Lower leg skin (tissue), 4 donors: ENCODE data around the gene TBC1D22A. TPM values are rescaled to one million over a fixed set of nuclear protein-coding genes. Genes with fewer than 3 reads are reported as not detected.

Experiments
- DNase-seq, 2 donors: peaks; one replicate each; pipeline ENCODE4 v3.0.0-alpha.2; 2019; ENCODE audit warnings: low spot score in 2 of 2
- H3K4me3 ChIP-seq: fragments of 200-600 bp; sonication (generic); 2 replicates; pipeline ENCODE4 v1.5.1; 2017; ENCODE audit warnings: mild to moderate bottlenecking, low read depth; ENCODE audit not compliant: poor library complexity, severe bottlenecking
- POLR2A ChIP-seq, 2 donors: fragments of 450-650 bp; IDR thresholded peaks; one replicate each; pipeline ENCODE4 v1.6.1; 2016 to 2017; ENCODE audit warnings: antibody characterized with exemption in 2 of 2, mild to moderate bottlenecking in 1 of 2, moderate library complexity in 1 of 2
- WGBS, 2 donors: methylation state at CpG; one replicate each; pipeline ENCODE4 v1.1.5; 2018; 5-methylcytosine and 5-hydroxymethylcytosine counted together
- intact Hi-C: fragments of 100-400 bp; cut with DNase I; formaldehyde crosslinking; loops from one replicate; pipeline ENCODE4 v1.15.0; 2023; ENCODE audit warnings: low total_unique reads
- total RNA-seq, 4 donors: library from RNA; depleted of rRNA; stranded (reverse); fragments of >200 nt; gene quantifications; one replicate each; pipeline ENCODE4 v1.1.0, GENCODE V29; 2016
- TF ChIP-seq, protein P1 (sequence below), 3 donors: fragments of 450-650 bp; IDR thresholded peaks; one replicate each; pipeline ENCODE4 v1.5.1; 2016; ENCODE audit warnings: antibody characterized with exemption in 3 of 3, mild to moderate bottlenecking in 3 of 3, moderate library complexity in 2 of 3

TBC1D22A gene
- total RNA-seq, 4 donors from 2014 or later, result 21.8 to 32.3 (median 31.6) TPM

DNA sequence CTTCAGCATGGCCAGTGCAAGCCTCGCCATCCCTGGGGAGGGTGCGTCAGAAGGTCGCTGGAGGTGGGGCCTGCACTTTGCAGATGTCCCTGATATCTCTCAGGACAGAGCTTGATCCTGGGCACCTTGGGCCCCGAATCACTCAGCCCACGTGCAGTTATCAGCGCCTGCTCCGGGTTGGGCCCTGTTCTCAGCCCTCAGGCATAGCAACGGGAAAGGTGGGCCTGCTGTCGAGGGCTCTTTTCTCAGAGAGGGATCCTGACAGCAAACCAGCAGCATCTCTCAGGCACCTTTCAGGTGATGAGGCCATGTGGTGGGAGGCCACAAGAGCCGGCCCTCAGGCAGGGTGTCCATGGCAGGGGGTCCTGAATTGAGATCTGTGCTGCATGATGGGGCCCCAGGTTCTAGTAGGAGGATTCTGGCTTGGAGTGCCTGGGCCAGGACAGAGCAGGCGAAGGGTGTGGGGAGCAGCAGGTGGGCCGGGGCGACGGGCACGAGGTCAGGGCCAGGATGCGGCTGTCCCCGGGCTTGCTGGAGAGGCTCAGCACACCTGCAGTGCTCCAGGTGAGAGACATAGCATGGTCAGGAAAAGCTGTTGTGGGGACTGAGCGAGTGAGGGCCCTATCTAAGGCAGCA lies 280.5 kb downstream of the TBC1D22A start:
- no peak for DNase-seq
- intact Hi-C loops, result no loop called here
- 95 to 97% methylated on average over 17 to 18 of the region's 18 CpGs for WGBS, 2 donors
- H3K4me3 ChIP-seq, result no peak overlapping the region
- TF ChIP-seq, protein P1, sequence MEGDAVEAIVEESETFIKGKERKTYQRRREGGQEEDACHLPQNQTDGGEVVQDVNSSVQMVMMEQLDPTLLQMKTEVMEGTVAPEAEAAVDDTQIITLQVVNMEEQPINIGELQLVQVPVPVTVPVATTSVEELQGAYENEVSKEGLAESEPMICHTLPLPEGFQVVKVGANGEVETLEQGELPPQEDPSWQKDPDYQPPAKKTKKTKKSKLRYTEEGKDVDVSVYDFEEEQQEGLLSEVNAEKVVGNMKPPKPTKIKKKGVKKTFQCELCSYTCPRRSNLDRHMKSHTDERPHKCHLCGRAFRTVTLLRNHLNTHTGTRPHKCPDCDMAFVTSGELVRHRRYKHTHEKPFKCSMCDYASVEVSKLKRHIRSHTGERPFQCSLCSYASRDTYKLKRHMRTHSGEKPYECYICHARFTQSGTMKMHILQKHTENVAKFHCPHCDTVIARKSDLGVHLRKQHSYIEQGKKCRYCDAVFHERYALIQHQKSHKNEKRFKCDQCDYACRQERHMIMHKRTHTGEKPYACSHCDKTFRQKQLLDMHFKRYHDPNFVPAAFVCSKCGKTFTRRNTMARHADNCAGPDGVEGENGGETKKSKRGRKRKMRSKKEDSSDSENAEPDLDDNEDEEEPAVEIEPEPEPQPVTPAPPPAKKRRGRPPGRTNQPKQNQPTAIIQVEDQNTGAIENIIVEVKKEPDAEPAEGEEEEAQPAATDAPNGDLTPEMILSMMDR (IDR thresholded peaks at IDR 0.05), result no peak
- no peak for TF ChIP-seq POLR2A (IDR thresholded peaks at IDR 0.05)

DNA sequence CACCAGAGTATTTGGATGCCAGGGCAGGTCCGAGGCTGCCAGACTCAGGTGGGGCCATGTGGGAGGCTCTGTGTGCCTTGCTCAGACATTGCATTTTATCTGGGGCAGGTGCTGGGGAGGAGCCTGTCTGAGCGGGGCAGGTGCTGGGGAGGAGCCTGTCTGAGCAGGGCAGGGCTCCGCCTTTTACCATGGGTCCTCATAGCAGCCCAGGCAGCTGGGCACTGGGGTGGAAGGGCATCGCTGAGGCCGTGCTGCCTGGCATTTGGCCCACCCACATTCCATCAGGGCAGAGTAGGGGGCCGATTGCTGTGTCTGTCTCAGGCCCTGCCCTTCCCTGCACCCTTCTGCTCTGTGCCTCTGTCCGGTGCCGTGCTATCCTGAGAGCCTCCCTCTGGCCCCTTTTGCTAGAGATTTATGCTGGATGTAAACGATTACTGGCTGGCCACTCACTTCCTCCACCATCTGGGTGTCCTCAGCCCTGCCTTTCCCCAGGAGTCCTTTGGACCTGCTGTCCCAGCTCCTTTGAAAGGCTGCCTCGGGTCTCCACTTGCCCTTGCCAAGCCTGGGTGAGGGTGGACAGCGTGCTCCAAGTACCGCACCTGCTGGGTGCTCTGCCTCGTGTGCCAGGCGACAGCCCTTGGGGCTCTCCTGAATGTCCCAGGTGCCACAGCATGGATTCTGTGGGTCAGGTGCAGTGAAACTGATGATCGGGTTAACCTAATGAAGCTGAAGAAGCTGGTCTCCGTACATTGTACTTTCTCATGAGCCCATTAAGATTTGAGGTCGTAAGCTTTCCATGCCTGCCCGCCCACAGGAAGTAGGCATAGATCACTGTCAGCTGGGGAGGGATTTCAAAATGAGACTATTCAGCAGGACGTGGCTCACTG lies 281.6 kb downstream of the TBC1D22A start:
- no peak for TF ChIP-seq POLR2A (IDR thresholded peaks at IDR 0.05)
- TF ChIP-seq, protein P1 (IDR thresholded peaks at IDR 0.05), result no peak
- DNase-seq, result no peak
- intact Hi-C loops, result no loop called here
- 61 to 70% methylated on average over 19 of the region's 19 CpGs for WGBS, 2 donors
- H3K4me3 ChIP-seq, result no peak overlapping the region

DNA sequence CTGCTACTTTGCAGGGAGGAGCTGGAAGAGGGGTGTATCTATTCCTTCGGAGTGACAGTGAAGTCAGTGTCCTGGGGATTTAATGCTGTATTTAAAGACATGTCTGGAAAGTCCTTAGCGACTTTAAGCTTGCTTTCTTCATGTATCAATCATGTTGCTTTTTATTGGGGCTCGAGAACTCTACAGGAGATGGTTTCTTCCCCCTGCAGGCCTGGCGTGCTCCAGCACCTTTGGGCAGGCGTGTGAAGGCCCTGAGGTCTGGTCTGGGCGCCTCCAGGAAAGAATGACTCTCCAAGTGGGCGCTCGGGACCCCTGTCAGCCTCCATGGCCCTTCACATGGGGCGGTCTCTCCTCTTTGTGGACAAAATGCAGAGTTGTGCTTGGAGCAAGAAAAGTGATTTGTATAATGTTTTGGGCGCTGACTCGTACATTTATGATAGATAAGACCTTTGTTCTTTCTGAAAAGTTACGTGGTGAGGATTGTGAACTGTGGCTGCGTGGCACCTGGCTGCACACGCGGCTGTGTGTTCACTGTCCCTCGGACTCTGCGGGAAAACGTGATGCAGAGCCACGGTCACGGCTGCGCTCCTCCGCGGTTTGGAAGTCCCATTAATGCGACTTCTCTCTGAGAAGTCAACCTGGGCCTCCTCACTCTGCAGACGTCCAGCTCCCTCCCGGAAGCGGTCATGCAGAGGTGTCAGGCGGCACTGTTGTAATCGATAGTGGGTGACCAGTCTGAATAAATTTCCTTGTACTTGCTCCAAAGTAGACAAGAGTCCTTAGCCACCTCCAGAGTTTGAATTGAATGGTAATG lies 282.5 kb downstream of the TBC1D22A start:
- intact Hi-C loops, result no loop called here
- 83 to 85% methylated on average over 29 of the region's 29 CpGs for WGBS, 2 donors
- no peak for TF ChIP-seq POLR2A (IDR thresholded peaks at IDR 0.05)
- TF ChIP-seq, protein P1 (IDR thresholded peaks at IDR 0.05), result no peak

DNA sequence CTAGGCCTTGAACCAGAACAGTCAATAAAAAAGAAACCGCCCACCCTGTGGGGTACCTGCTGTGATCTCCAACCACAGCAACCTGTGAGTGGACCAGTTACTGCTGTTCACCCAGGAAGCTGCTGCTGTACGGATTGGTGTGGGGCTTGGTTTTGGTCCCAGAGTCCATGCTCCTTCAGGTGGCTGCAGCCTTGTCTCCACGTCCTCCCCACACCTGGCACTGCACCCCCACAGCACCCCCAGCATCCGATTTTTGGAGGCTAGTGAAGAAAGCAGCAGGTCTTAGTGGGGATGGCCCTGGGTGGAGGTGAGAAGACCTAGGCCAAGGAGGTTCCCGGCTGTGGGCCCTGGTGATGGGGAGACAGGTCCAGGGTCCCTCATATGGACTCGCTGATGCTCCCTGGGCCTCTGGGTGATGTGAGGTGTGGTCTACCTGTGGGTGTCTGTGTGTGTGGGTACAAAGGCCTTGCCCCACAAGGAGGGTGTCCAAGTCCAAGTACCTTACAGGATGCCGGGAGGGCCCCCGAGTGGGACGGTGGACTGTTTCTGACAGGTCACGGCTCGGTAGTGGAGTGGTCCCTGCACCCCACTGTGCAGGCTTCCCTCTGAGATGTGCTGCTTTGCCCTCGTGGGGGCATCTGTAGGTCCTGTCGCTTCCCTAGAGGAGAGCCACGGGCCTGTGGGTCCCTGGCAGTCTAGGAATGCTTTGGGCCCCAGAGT lies 283.4 kb downstream of the TBC1D22A start:
- intact Hi-C loops, result no loop called here
- H3K4me3 ChIP-seq, result no peak overlapping the region
- WGBS, 2 donors, result 92 to 93% methylated on average over 12 to 14 of the region's 14 CpGs
- peak in 1 of 2 donors; percentile 76 for DNase-seq
- TF ChIP-seq, protein P1 (IDR thresholded peaks at IDR 0.05), result no peak
- TF ChIP-seq POLR2A (IDR thresholded peaks at IDR 0.05), result no peak

More for the DNA sequence above, 282.5 kb downstream of the TBC1D22A start:
- no peak for DNase-seq
- no peak overlapping the region for H3K4me3 ChIP-seq

DNA sequence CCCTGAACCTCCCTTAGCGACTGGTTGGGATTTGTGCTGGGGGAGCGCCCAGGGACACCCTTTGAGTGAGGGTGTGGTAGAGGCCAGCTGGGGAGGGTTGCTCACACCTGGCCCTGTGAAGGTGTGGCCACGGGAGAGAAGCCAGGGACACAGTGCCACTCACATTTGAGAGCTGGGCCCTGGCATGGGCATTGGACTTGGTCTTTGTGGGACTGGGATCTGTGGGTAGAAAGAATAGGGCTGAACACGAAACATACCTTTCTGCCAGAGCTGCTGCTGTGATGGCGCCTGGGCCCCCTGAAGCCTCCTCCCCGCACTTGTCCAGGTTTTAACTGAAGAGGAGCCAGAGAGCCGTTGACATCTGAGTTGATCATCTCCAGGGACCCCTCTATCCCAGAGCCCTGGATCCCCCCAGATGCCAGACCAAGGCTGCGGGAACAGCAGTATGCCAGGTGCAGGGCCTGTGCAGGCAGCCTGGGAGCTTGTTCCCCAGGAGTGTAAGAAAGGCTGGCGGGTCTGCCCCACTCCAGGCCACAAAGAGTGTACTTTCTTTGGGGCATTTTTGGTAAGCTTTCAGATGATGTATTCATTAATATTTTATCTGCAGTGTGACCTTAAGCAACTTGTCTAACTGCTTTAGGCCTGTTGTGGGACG lies 284.1 kb downstream of the TBC1D22A start:
- 74 to 81% methylated on average over 7 to 10 of the region's 10 CpGs for WGBS, 2 donors
- intact Hi-C loops, result no loop called here
- peak in 1 of 2 donors; percentile 75 for DNase-seq
- H3K4me3 ChIP-seq, result no peak overlapping the region
- no peak for TF ChIP-seq POLR2A (IDR thresholded peaks at IDR 0.05)
- TF ChIP-seq, protein P1 (IDR thresholded peaks at IDR 0.05), result no peak
